K562 (cell line): Measurements from ENCODE around the gene TMEM45A.

Experiments used
- BHLHE40 ChIP-seq: IDR thresholded peaks from 2 replicates; pipeline ENCODE4 v1.6.1; 2011; ENCODE audit warnings: low read length, improper control_type of control experiment
- JUN ChIP-seq, 2 experiments: sonication (generic) in 1 of 2; formaldehyde crosslinking in 1 of 2; IDR thresholded peaks; 2 replicates each; pipeline versions ENCODE4 v1.6.1 to v1.8.0; 2012 to 2022; ENCODE audit warnings: borderline replicate concordance in 2 of 2, mild to moderate bottlenecking in 2 of 2, improper control_type of control experiment in 1 of 2, low read depth in 1 of 2, low read length in 1 of 2, missing genetic modification reagents in 1 of 2
- MCM5 ChIP-seq: fragments of 450-650 bp; IDR thresholded peaks from 2 replicates; pipeline ENCODE4 v1.6.1; 2016; ENCODE audit warnings: low read depth
- RAD21 ChIP-seq, 2 experiments: fragments of 250-450 bp in 1 of 2; fragments of 450-650 bp in 1 of 2; sonication (Bioruptor Pico) in 1 of 2; formaldehyde crosslinking in 1 of 2; IDR thresholded peaks in 1 of 2; conservative IDR thresholded peaks in 1 of 2; 2 replicates each; pipeline versions ENCODE4 v1.4.0 to v1.8.0; 2020 to 2022; ENCODE audit warnings: mild to moderate bottlenecking in 2 of 2, moderate library complexity in 1 of 2
- TF ChIP-seq, protein P1 (sequence below): sonication (generic); formaldehyde crosslinking; IDR thresholded peaks from 2 replicates; pipeline ENCODE4 v1.8.0; 2023; ENCODE audit warnings: mild to moderate bottlenecking, missing genetic modification reagents
- TF ChIP-seq, protein P2 (sequence below): sonication (generic); formaldehyde crosslinking; IDR thresholded peaks from 2 replicates; pipeline ENCODE4 v1.8.0; 2023; ENCODE audit warnings: mild to moderate bottlenecking, missing genetic modification reagents
- TF ChIP-seq, protein P3 (sequence below), 3 experiments: IDR thresholded peaks in 2 of 3; conservative IDR thresholded peaks in 1 of 3; 2 replicates each; pipeline ENCODE4 v1.5.1; 2011 to 2012; ENCODE audit warnings: low read length in 3 of 3, mild to moderate bottlenecking in 3 of 3, control low read depth in 2 of 3, improper control_type of control experiment in 1 of 3, inconsistent platforms in 1 of 3, low read depth in 1 of 3, mixed read lengths in 1 of 3, moderate library complexity in 1 of 3; ENCODE audit not compliant: insufficient read depth in 2 of 3

DNA sequence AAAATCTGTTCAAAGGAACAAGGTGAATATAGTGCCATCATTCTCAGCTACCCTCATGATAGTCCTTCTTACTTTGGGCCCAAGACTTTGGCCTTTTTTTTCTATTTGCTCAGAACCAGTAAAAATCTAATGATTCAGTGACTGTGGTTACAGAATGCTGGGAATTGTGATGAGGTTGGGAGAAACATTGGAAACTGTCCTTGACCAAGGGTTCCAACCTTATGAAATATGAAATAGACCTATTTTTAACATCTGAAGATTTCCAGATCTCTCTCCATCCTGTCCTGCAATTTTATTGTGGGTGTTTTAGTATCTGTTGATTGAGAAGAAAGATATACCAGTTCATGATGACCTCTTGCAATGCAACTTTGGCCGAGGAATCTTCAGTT is 34.9 kb downstream of the TMEM45A start:
- TF ChIP-seq BHLHE40: no peak
- TF ChIP-seq JUN (IDR thresholded peaks at IDR 0.05; ENCODE audit: borderline replicate concordance, low read depth, low read length): no peak
- TF ChIP-seq JUN (CRISPR knock-in tag; IDR thresholded peaks at IDR 0.05; ENCODE audit: borderline replicate concordance): no peak
- TF ChIP-seq, protein P1, sequence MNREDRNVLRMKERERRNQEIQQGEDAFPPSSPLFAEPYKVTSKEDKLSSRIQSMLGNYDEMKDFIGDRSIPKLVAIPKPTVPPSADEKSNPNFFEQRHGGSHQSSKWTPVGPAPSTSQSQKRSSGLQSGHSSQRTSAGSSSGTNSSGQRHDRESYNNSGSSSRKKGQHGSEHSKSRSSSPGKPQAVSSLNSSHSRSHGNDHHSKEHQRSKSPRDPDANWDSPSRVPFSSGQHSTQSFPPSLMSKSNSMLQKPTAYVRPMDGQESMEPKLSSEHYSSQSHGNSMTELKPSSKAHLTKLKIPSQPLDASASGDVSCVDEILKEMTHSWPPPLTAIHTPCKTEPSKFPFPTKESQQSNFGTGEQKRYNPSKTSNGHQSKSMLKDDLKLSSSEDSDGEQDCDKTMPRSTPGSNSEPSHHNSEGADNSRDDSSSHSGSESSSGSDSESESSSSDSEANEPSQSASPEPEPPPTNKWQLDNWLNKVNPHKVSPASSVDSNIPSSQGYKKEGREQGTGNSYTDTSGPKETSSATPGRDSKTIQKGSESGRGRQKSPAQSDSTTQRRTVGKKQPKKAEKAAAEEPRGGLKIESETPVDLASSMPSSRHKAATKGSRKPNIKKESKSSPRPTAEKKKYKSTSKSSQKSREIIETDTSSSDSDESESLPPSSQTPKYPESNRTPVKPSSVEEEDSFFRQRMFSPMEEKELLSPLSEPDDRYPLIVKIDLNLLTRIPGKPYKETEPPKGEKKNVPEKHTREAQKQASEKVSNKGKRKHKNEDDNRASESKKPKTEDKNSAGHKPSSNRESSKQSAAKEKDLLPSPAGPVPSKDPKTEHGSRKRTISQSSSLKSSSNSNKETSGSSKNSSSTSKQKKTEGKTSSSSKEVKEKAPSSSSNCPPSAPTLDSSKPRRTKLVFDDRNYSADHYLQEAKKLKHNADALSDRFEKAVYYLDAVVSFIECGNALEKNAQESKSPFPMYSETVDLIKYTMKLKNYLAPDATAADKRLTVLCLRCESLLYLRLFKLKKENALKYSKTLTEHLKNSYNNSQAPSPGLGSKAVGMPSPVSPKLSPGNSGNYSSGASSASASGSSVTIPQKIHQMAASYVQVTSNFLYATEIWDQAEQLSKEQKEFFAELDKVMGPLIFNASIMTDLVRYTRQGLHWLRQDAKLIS: no peak
- TF ChIP-seq, protein P2, sequence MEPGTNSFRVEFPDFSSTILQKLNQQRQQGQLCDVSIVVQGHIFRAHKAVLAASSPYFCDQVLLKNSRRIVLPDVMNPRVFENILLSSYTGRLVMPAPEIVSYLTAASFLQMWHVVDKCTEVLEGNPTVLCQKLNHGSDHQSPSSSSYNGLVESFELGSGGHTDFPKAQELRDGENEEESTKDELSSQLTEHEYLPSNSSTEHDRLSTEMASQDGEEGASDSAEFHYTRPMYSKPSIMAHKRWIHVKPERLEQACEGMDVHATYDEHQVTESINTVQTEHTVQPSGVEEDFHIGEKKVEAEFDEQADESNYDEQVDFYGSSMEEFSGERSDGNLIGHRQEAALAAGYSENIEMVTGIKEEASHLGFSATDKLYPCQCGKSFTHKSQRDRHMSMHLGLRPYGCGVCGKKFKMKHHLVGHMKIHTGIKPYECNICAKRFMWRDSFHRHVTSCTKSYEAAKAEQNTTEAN (CRISPR knock-in tag): no peak
- TF ChIP-seq RAD21 (CRISPR knock-in tag; conservative IDR thresholded peaks at IDR 0.05 in 1 of 2, IDR thresholded peaks at IDR 0.05 in 1 of 2): no peak
- TF ChIP-seq MCM5: no peak
- TF ChIP-seq, protein P3, sequence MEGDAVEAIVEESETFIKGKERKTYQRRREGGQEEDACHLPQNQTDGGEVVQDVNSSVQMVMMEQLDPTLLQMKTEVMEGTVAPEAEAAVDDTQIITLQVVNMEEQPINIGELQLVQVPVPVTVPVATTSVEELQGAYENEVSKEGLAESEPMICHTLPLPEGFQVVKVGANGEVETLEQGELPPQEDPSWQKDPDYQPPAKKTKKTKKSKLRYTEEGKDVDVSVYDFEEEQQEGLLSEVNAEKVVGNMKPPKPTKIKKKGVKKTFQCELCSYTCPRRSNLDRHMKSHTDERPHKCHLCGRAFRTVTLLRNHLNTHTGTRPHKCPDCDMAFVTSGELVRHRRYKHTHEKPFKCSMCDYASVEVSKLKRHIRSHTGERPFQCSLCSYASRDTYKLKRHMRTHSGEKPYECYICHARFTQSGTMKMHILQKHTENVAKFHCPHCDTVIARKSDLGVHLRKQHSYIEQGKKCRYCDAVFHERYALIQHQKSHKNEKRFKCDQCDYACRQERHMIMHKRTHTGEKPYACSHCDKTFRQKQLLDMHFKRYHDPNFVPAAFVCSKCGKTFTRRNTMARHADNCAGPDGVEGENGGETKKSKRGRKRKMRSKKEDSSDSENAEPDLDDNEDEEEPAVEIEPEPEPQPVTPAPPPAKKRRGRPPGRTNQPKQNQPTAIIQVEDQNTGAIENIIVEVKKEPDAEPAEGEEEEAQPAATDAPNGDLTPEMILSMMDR (IDR thresholded peaks at IDR 0.05 in 2 of 3, conservative IDR thresholded peaks at IDR 0.05 in 1 of 3; ENCODE audit: insufficient read depth in 2 of 3, low read depth in 1 of 3, low read length in 3 of 3): no peak
